Measurements from ENCODE around the gene DCST1.

The DCST1 gene

GRCh38 chr1:155077346-155077745 is 43.7 kb downstream of the DCST1 start:
- no peak for DNase-seq

GRCh38 chr1:155077758-155078445 is 44.3 kb downstream of the DCST1 start:
- DNase-seq, result no peak

GRCh38 chr1:155078469-155079209 is 45.0 kb downstream of the DCST1 start, which contains the start of gene EFNA3:
Gene EFNA3, plus strand, starts transcription at chr1:155078837. Its CDS starts 105 bp downstream, at chr1:155078942.
- DNase-seq, result no peak

- DNase-seq, result no peak
These were observed 45.5 kb downstream of the DCST1 start for GRCh38 chr1:155079210-155079486.

- DNase-seq, result no peak
These were observed 46.1 kb downstream of the DCST1 start for GRCh38 chr1:155079487-155080311.

GRCh38 chr1:155080312-155081228 is 46.9 kb downstream of the DCST1 start:
- DNase-seq, result no peak

- no peak for DNase-seq
These were observed 48.1 kb downstream of the DCST1 start for GRCh38 chr1:155081472-155082300.

GRCh38 chr1:155082301-155083051 is 48.9 kb downstream of the DCST1 start:
- no peak for DNase-seq

GRCh38 chr1:155083052-155083541 is 49.5 kb downstream of the DCST1 start:
- DNase-seq, result no peak

GRCh38 chr1:155083865-155084721 is 50.5 kb downstream of the DCST1 start:
- DNase-seq, result no peak

- peak; percentile 86 for DNase-seq
These were observed 51.3 kb downstream of the DCST1 start for GRCh38 chr1:155084722-155085503.

GRCh38 chr1:155085504-155086127 is 52.0 kb downstream of the DCST1 start:
- peak; percentile 65 for DNase-seq

- DNase-seq, result peak; percentile 65
These were observed 52.6 kb downstream of the DCST1 start for GRCh38 chr1:155086128-155086741.

- no peak for DNase-seq
These were observed 53.4 kb downstream of the DCST1 start for GRCh38 chr1:155086856-155087535.

GRCh38 chr1:155091071-155092051 is 57.7 kb downstream of the DCST1 start:
- DNase-seq, result peak; percentile 55

- DNase-seq, result no peak
These were observed 58.5 kb downstream of the DCST1 start for GRCh38 chr1:155092131-155092530.
